Motor neuron (in vitro differentiated cells): ENCODE results near the gene ZMYM1. TPM values are rescaled to one million over a fixed set of nuclear protein-coding genes. Genes with fewer than 3 reads are reported as not detected.
"Not testable (repeated sequence)": the region's sequence is repeated elsewhere in the genome, so short reads cannot be mapped to it uniquely, and the experiment has no call there.

Experiments
- ATAC-seq, 8 experiments: fragments of 200-7000 bp; cut with Tn5 transposase; replicated peaks in 6 of 8; 2 replicates each; pipeline ENCODE4 v1.8.0; 2021; ENCODE audit warnings: mild to moderate bottlenecking in 8 of 8, moderate library complexity in 8 of 8
- H3K27ac ChIP-seq, 2 donors: fragments of 250-450 bp; sonication (Bioruptor Pico); 2 replicates each; pipeline ENCODE4 v1.9.0; 2021; ENCODE audit warnings: antibody characterized with exemption in 2 of 2, mild to moderate bottlenecking in 2 of 2, moderate library complexity in 1 of 2
- H3K4me1 ChIP-seq, 2 donors: fragments of 250-450 bp; sonication (Bioruptor Pico); replicated peaks in 1 of 2; 2 replicates each; pipeline ENCODE4 v1.6.1; 2021; ENCODE audit warnings: antibody characterized with exemption in 2 of 2, mild to moderate bottlenecking in 2 of 2, moderate library complexity in 1 of 2
- H3K4me3 ChIP-seq, 5 donors: fragments of 250-450 bp; sonication (Bioruptor Pico); 2 replicates each; pipeline ENCODE4 v1.9.0; 2021; ENCODE audit warnings: antibody characterized with exemption in 5 of 5, mild to moderate bottlenecking in 5 of 5, moderate library complexity in 4 of 5
- WGBS, 10 experiments: fragments of 450-650 bp; shearing (Covaris generic); methylation state at CpG; one replicate each; pipeline ENCODE4 v1.0.0; 2022; 5-methylcytosine and 5-hydroxymethylcytosine counted together
- in situ Hi-C, 9 experiments: fragments of 400-800 bp; cut with MboI; loops; one replicate each; pipeline ENCODE4 v1.15.0; 2021; ENCODE audit warnings: low sequenced_read_pairs in 9 of 9, low pct_unique_long_range_greater_than_20kb in 2 of 9; ENCODE audit not compliant: unreplicated experiment in 9 of 9
- total RNA-seq, 8 experiments: library from RNA; unstranded; fragments of 300-600 nt; gene quantifications; 2 replicates each; pipeline versions ENCODE4 v1.2.3 to v1.2.4, GENCODE V29; 2022

Gene ZMYM1
- total RNA-seq, 8 experiments from 2014 or later, result 11.6 to 25.1 (median 14.4) TPM

- ATAC-seq, H3K27ac ChIP-seq, H3K4me3 ChIP-seq, in situ Hi-C loops, H3K4me1 ChIP-seq: not testable (repeated sequence)
- WGBS, 10 experiments, result 40 to 92% (median 76%) methylated on average over 1 to 11 of the region's 13 CpGs; no CpG with 5 or more reads in 4 of the 10 experiments
Measured at GRCh38 chr1:35145892-35146549, 66.8 kb downstream of the ZMYM1 start.

DNA sequence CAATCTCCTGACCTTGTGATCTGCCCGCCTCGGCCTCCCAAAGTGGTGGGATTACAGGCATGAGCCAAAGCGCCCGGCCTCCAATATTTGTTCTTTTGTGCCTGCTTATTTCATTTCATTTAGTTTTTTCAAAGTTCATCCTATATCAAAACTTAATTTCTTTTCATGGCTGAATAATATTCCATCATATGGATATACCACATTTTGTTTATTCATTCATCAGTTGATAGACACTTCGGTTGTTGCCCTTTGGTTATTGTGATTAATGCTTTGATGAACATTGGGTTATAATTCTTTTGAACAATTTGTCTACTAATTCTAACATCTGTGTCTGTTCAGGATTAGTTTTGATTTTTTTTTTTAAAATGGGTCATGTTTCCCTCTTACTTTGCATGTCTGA, 72.0 kb downstream of the ZMYM1 start:
- no peaks in the 10 kb centered on the region for H3K4me1 ChIP-seq
- no peak for ATAC-seq
- no peak overlapping the region for H3K27ac ChIP-seq
- no peak overlapping the region for H3K4me3 ChIP-seq
- in situ Hi-C loops, result no loop called here
- 66 to 100% (median 84%) methylated on average over 1 to 5 of the region's 5 CpGs for WGBS, 10 experiments

GRCh38 chr1:35164893-35165292, 85.7 kb downstream of the ZMYM1 start:
- Histone ChIP-seq H3K4me3 (no peak overlapping the region), H3K4me1 (no peaks in the 10 kb centered on the region), H3K27ac (no peak overlapping the region)
- ATAC-seq, result no peak
- WGBS, 10 experiments, result 62 to 100% (median 94%) methylated on average over 1 to 3 of the region's 3 CpGs
- in situ Hi-C loops, result no loop called here

Other genes with a start within 250 kb of the ZMYM1 start
- 10 to 100 TPM; 11.3 to 34.4 (median 24.5) TPM for gene SMIM12, start 219.6 kb upstream of the ZMYM1 start, total RNA-seq
- gene DLGAP3, start 149.7 kb upstream of the ZMYM1 start, total RNA-seq, result 1 to 10 TPM in 6 of 8 experiments, under 1 TPM in 2; 0.21 to 8.2 (median 4.1) TPM
- 10 to 100 TPM in 4 of 8 experiments, 1 to 10 TPM in 3, under 1 TPM in 1; 0.66 to 29.3 (median 8.7) TPM for gene TMEM35B, start 94.0 kb upstream of the ZMYM1 start, total RNA-seq
- gene ZMYM6, start 47.4 kb upstream of the ZMYM1 start, total RNA-seq, result 10 to 100 TPM; 18.0 to 33.5 (median 23.3) TPM
- gene SFPQ, start 113.8 kb downstream of the ZMYM1 start, total RNA-seq, result 100 to 1,000 TPM; 165 to 606 (median 223) TPM
- 10 to 100 TPM; 34.4 to 82.5 (median 63.3) TPM for gene ZMYM4, start 189.3 kb downstream of the ZMYM1 start, total RNA-seq